IMR-90 (cell line): ENCODE data around the gene TUBA8. TPM values are rescaled to one million over a fixed set of nuclear protein-coding genes. Genes with fewer than 3 reads are reported as not detected.

Experiments used
- ATAC-seq: fragments of 200-7000 bp; cut with Tn5 transposase; 2 replicates; pipeline ENCODE4 v1.9.1; 2020; ENCODE audit warnings: low read depth, mild to moderate bottlenecking, moderate library complexity
- BruUV-seq: library from RNA; stranded (reverse); fragments of 400-500 nt; replicated peaks from 2 replicates; lab custom pipeline; 2021; lab: Mats Ljungman, UMichigan
- CTCF ChIA-PET: fragments of 300-600 bp; formaldehyde crosslinking; extraction: SDS; loops from one replicate; lab custom pipeline; 2021; ENCODE audit warnings: antibody characterized with exemption; lab: Yijun Ruan, JAX
- POLR2A ChIA-PET: fragments of 300-600 bp; sonication (Branson Sonifier 250); formaldehyde crosslinking; loops from one replicate; lab custom pipeline; 2022; ENCODE audit warnings: antibody characterized with exemption; ENCODE audit not compliant: unreplicated experiment; lab: Charles Lee
- DNase-seq: peaks from one replicate; pipeline ENCODE4 v3.0.0; 2013
- H2AFZ ChIP-seq: replicated peaks from 2 replicates; pipeline ENCODE3; 2013; ENCODE audit warnings: low read length, mild to moderate bottlenecking; ENCODE audit not compliant: poor library complexity
- H2AK5ac ChIP-seq: 2 replicates; pipeline ENCODE4 v1.6.1; 2013; ENCODE audit warnings: low read depth, low read length, inconsistent platforms
- H2AK9ac ChIP-seq: replicated peaks from 2 replicates; pipeline ENCODE3; 2013; ENCODE audit warnings: mild to moderate bottlenecking, low read depth, low read length, moderate library complexity; ENCODE audit not compliant: poor library complexity
- H2BK120ac ChIP-seq: 2 replicates; pipeline ENCODE4 v1.6.1; 2013; ENCODE audit warnings: low read depth, low read length, inconsistent platforms
- H2BK15ac ChIP-seq: 3 replicates; pipeline ENCODE4 v1.6.1; 2013; ENCODE audit warnings: low read depth, low read length, inconsistent platforms
- H2BK20ac ChIP-seq: 2 replicates; pipeline ENCODE4 v1.6.1; 2013; ENCODE audit warnings: low read depth, mild to moderate bottlenecking, inconsistent platforms, low read length, moderate library complexity
- H2BK5ac ChIP-seq: 2 replicates; pipeline ENCODE4 v1.6.1; 2013; ENCODE audit warnings: mild to moderate bottlenecking, low read depth, low read length, inconsistent platforms; ENCODE audit not compliant: poor library complexity, severe bottlenecking
- H3K14ac ChIP-seq: replicated peaks from 2 replicates; pipeline ENCODE4 v1.6.1; 2013; ENCODE audit warnings: low read depth, low read length, inconsistent platforms
- H3K18ac ChIP-seq: 2 replicates; pipeline ENCODE4 v1.6.1; 2013; ENCODE audit warnings: low read depth, low read length, control low read depth
- H3K23ac ChIP-seq: 2 replicates; pipeline ENCODE4 v1.6.1; 2013; ENCODE audit warnings: low read depth, low read length, inconsistent platforms
- H3K27ac ChIP-seq: 2 replicates; pipeline ENCODE4 v1.5.1; 2013; ENCODE audit warnings: mild to moderate bottlenecking, control low read depth, low read length; ENCODE audit not compliant: insufficient read depth
- H3K27me3 ChIP-seq: 2 replicates; pipeline ENCODE4 v1.6.1; 2013; ENCODE audit warnings: low read length; ENCODE audit not compliant: control insufficient read depth, insufficient read depth
- H3K36me3 ChIP-seq: 2 replicates; pipeline ENCODE4 v1.6.1; 2013; ENCODE audit warnings: low read length, mixed read lengths; ENCODE audit not compliant: control insufficient read depth, insufficient read depth
- H3K4ac ChIP-seq: 2 replicates; pipeline ENCODE4 v1.6.1; 2013; ENCODE audit warnings: low read depth, low read length, inconsistent platforms
- H3K4me1 ChIP-seq: 2 replicates; pipeline ENCODE4 v1.6.1; 2013; ENCODE audit warnings: low read length, mixed read lengths; ENCODE audit not compliant: control insufficient read depth, insufficient read depth
- H3K4me2 ChIP-seq: 2 replicates; pipeline ENCODE4 v1.6.1; 2013; ENCODE audit warnings: low read depth, mild to moderate bottlenecking, control low read depth, low read length, moderate library complexity
- H3K4me3 ChIP-seq: 2 replicates; pipeline ENCODE4 v1.5.1; 2013; ENCODE audit warnings: low read depth, mild to moderate bottlenecking, control low read depth, low read length, moderate library complexity; ENCODE audit not compliant: insufficient read depth
- H3K56ac ChIP-seq: 2 replicates; pipeline ENCODE4 v1.6.1; 2013; ENCODE audit warnings: low read length, inconsistent platforms; ENCODE audit not compliant: insufficient read depth; ENCODE audit errors: extremely low read depth
- H3K79me1 ChIP-seq, 2 experiments: 2 replicates each; pipeline ENCODE4 v1.6.1; 2013; ENCODE audit warnings: low read length in 2 of 2, inconsistent platforms in 1 of 2, low read depth in 1 of 2
- H3K9ac ChIP-seq: 2 replicates; pipeline ENCODE4 v1.6.1; 2013; ENCODE audit warnings: low read depth, low read length, control low read depth
- H3K9me1 ChIP-seq: 2 replicates; pipeline ENCODE4 v1.6.1; 2013; ENCODE audit warnings: low read length, inconsistent platforms; ENCODE audit not compliant: insufficient read depth
- H3K9me3 ChIP-seq: 2 replicates; pipeline ENCODE4 v1.6.1; 2013; ENCODE audit warnings: low read length; ENCODE audit not compliant: control insufficient read depth, insufficient read depth
- H4K20me1 ChIP-seq: 2 replicates; pipeline ENCODE4 v1.6.1; 2013; ENCODE audit warnings: low read length, inconsistent platforms; ENCODE audit not compliant: insufficient read depth
- H4K5ac ChIP-seq: 2 replicates; pipeline ENCODE4 v1.6.1; 2013; ENCODE audit warnings: mild to moderate bottlenecking, low read depth, low read length, control low read depth
- H4K8ac ChIP-seq, 2 experiments: 2 replicates each; pipeline ENCODE4 v1.6.1; 2013; ENCODE audit warnings: low read depth in 2 of 2, low read length in 2 of 2, control low read depth in 1 of 2, inconsistent platforms in 1 of 2
- H4K91ac ChIP-seq: 2 replicates; pipeline ENCODE4 v1.6.1; 2013; ENCODE audit warnings: low read depth, low read length, inconsistent platforms; ENCODE audit not compliant: insufficient read depth
- BHLHE40 ChIP-seq: fragments of 150-350 bp; IDR thresholded peaks from 2 replicates; pipeline ENCODE4 v1.6.1; 2016; ENCODE audit warnings: mild to moderate bottlenecking, low read depth, low read length
- CTCF ChIP-seq: conservative IDR thresholded peaks from 2 replicates; pipeline ENCODE4 v1.5.1; 2012; ENCODE audit warnings: mild to moderate bottlenecking, low read depth, low read length, improper control_type of control experiment
- FOS ChIP-seq: fragments of 150-350 bp; IDR thresholded peaks from 2 replicates; pipeline ENCODE4 v1.6.1; 2016; ENCODE audit warnings: low read depth, low read length
- MAFK ChIP-seq: IDR thresholded peaks from 2 replicates; pipeline ENCODE4 v1.6.1; 2012; ENCODE audit warnings: low read depth, low read length, improper control_type of control experiment
- MAZ ChIP-seq: IDR thresholded peaks from 2 replicates; pipeline ENCODE4 v1.6.1; 2012; ENCODE audit warnings: low read depth, mild to moderate bottlenecking, low read length, improper control_type of control experiment, moderate library complexity, borderline replicate concordance
- NFE2L2 ChIP-seq: fragments of 150-350 bp; IDR thresholded peaks from 2 replicates; pipeline ENCODE4 v1.6.1; 2016; ENCODE audit warnings: low read depth, mild to moderate bottlenecking, low read length
- POLR2A ChIP-seq: IDR thresholded peaks from 2 replicates; pipeline ENCODE4 v1.6.1; 2012; ENCODE audit warnings: mild to moderate bottlenecking, low read depth, low read length
- RAD21 ChIP-seq: IDR thresholded peaks from 2 replicates; pipeline ENCODE4 v1.6.1; 2012; ENCODE audit warnings: low read length, improper control_type of control experiment
- USF2 ChIP-seq: fragments of 150-350 bp; IDR thresholded peaks from 2 replicates; pipeline ENCODE4 v1.6.1; 2017; ENCODE audit warnings: mild to moderate bottlenecking, antibody characterized with exemption, low read length, low read depth
- WGBS, 2 experiments: methylation state at CpG; one replicate each; pipeline versions ENCODE4 v1.1.5 to v1.1.7; 2013; ENCODE audit warnings: missing lambda C conversion rate in 2 of 2; ENCODE audit not compliant: insufficient read length in 1 of 2; ENCODE audit errors: extremely low coverage in 2 of 2; 5-methylcytosine and 5-hydroxymethylcytosine counted together
- dilution Hi-C: fragments of 300-500 bp; cut with HindIII; formaldehyde crosslinking; loops from one replicate; pipeline ENCODE4 v1.14.3; 2018; ENCODE audit warnings: low sequenced_read_pairs; ENCODE audit not compliant: unreplicated experiment
- in situ Hi-C: fragments of 300-500 bp; cut with MboI; formaldehyde crosslinking; loops from 3 replicates; pipeline ENCODE4 v1.14.3; 2019; ENCODE audit warnings: low sequenced_read_pairs, inconsistent platforms, mixed read lengths
- intact Hi-C: fragments of 100-400 bp; cut with micrococcal nuclease; formaldehyde crosslinking; loops from 2 replicates; pipeline ENCODE4 v1.10.0; 2022
- polyA plus RNA-seq, 3 experiments: library from polyadenylated mRNA; depleted of rRNA; stranded (reverse); fragments of >200 nt; gene quantifications; 2 replicates each; pipeline ENCODE4 v1.2.3, GENCODE V29; 2012; ENCODE audit warnings: low replicate concordance in 1 of 3
- total RNA-seq: library from RNA; depleted of rRNA; stranded (reverse); fragments of >200 nt; gene quantifications from 2 replicates; pipeline ENCODE4 v1.2.3, GENCODE V29; 2012

TUBA8 gene
- total and polyA plus RNA-seq, 2 of the 4 experiments (the other 2 are of a cell fraction), result 1.4 to 2.2 TPM

- dilution Hi-C loops (no loop called here), intact Hi-C loops (no loop called here), in situ Hi-C loops (no loop called here)
- CTCF ChIA-PET, result interaction anchor here (1.0 kb wide), 1 partner anchor 172 kb away, joined by 3 read pairs; no protein-coding TSS in a partner anchor
- Histone ChIP-seq H4K91ac (no peak overlapping the region), H3K9ac (no peak overlapping the region), H4K8ac (no peak overlapping the region), H3K27ac (no peak overlapping the region), H3K4me1 (no peaks in the 10 kb centered on the region), H2AK5ac (no peak overlapping the region), H3K14ac (no peak overlapping the region), H3K4ac (no peak overlapping the region), H3K56ac (no peak overlapping the region), H3K9me3 (no peaks in the 10 kb centered on the region), H4K5ac (no peak overlapping the region), H2BK5ac (no peak overlapping the region), H2BK15ac (no peak overlapping the region), H3K4me3 (no peak overlapping the region), H2AK9ac (no peak overlapping the region), H3K23ac (no peak overlapping the region), H4K20me1 (no peaks in the 10 kb centered on the region), H2BK120ac (no peak overlapping the region), H2BK20ac (no peak overlapping the region), H2AFZ (no peak overlapping the region), H3K79me1 (peaks cover 24 to 42% of the 10 kb centered on the region in 2 experiments; a peak in 3 of 4 replicates), H3K27me3 (no peaks in the 10 kb centered on the region), H3K9me1 (0 out of 2 replicates have a peak, but pooled peaks cover 4% of the 10 kb centered on the region), H3K4me2 (no peak overlapping the region), H3K36me3 (peaks cover 31% of the 10 kb centered on the region), H3K18ac (no peak overlapping the region)
- BruUV-seq, result no TSS peak
- POLR2A ChIA-PET, result no interaction called here
- DNase-seq (no peak), ATAC-seq (no peak)
- WGBS, 2 experiments, result no CpG with 5 or more reads among the region's 2 CpGs
- TF ChIP-seq USF2, result no peak
- no peak for TF ChIP-seq MAZ
- no peak for TF ChIP-seq FOS
- TF ChIP-seq CTCF, result no peak
- TF ChIP-seq BHLHE40, result no peak
- no peak for TF ChIP-seq MAFK
- TF ChIP-seq NFE2L2, result no peak
- TF ChIP-seq POLR2A, result no peak
- no peak for TF ChIP-seq RAD21
These were observed 28.1 kb upstream of the TUBA8 start for GRCh38 chr22:18082467-18082866.
